Measurements from ENCODE around the gene FOXP1. TPM values are rescaled to one million over a fixed set of nuclear protein-coding genes. Genes with fewer than 3 reads are reported as not detected.

Gene FOXP1
- total and polyA plus RNA-seq, 2 of the 8 experiments (the other 6 are each of a cell fraction or from before 2014, with no cell fraction given), result 13.9 to 25.4 TPM

DNA sequence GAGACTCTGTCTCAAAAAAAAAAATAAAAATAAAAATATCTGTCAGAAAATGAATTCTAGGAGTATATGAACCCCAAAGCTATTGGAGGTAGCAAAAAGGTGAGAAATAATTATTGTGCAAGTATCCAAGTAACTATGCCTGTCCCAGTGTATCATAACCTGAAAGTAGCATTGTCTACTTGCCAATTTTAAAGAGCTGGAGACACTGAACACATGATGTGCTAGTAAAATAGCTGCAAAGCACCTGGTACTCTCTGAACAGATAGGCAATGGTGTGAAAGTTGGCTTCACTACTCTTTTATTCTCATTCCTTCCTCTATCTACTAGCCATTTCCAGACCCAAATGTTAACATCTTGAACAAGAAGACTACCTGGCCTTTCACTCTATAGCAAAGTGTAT, 208.9 kb downstream of the FOXP1 start:
- no peak overlapping the region for H3K14ac ChIP-seq (ENCODE audit: insufficient read length)
- no peak overlapping the region for H2AK5ac ChIP-seq (ENCODE audit: low read depth, low read length)
- no peaks in the 10 kb centered on the region for H3K36me3 ChIP-seq (ENCODE audit: control insufficient read depth in 2 of 4, insufficient read depth in 4 of 4, low read length in 3 of 4)
- no peak overlapping the region for H2AFZ ChIP-seq (ENCODE audit: low read length)
- CTCF ChIA-PET (ENCODE audit: partially characterized antibody), result interaction anchor here (0.7 to 2.2 kb wide), 3 partner anchors 10 to 139 kb away, joined by 3 to 10 read pairs (median 5); no protein-coding TSS in a partner anchor
- H2BK120ac ChIP-seq (replicated peaks; ENCODE audit: low read depth, low read length), result no peak overlapping the region
- no peaks in the 10 kb centered on the region for H3K27me3 ChIP-seq (replicated peaks in 1 of 4; ENCODE audit: control insufficient read depth in 3 of 4, extremely low read depth in 1 of 4, insufficient read depth in 3 of 4, low read length in 3 of 4)
- H3K4ac ChIP-seq (replicated peaks; ENCODE audit: insufficient read length, low read depth, low read length), result no peak overlapping the region
- H4K91ac ChIP-seq (replicated peaks; ENCODE audit: insufficient read length, low read length), result no peak overlapping the region
- no peak for FAIRE-seq
- no peak overlapping the region for H2BK5ac ChIP-seq (ENCODE audit: low read depth, low read length)
- no peak overlapping the region for H3K56ac ChIP-seq (replicated peaks; ENCODE audit: insufficient read length, low read depth, low read length)
- H2BK20ac ChIP-seq (ENCODE audit: low read length), result no peak overlapping the region
- no peak overlapping the region for H2BK12ac ChIP-seq (ENCODE audit: low read depth, low read length)
- H3K27ac ChIP-seq (ENCODE audit: low read depth, low read length), result no peak overlapping the region
- no peak overlapping the region for H4K8ac ChIP-seq (ENCODE audit: extremely low read depth, insufficient read depth, low read length)
- no peaks in the 10 kb centered on the region for H3K79me1 ChIP-seq (ENCODE audit: low read depth, low read length)
- peaks cover 2 to 6% (median 3%) of the 10 kb centered on the region in 4 experiments; a peak in 5 of 7 replicates for H3K4me1 ChIP-seq (replicated peaks in 1 of 4; ENCODE audit: control insufficient read depth in 3 of 4, insufficient read depth in 4 of 4, low read length in 3 of 4)
- H4K5ac ChIP-seq (ENCODE audit: insufficient read length, low read depth, low read length), result no peak overlapping the region
- no peaks in the 10 kb centered on the region for H3K9me3 ChIP-seq (ENCODE audit: insufficient read depth in 2 of 2, low read depth in 1 of 2, low read length in 1 of 2)
- no peak overlapping the region for H3K4me3 ChIP-seq (ENCODE audit: extremely low read depth in 1 of 4, insufficient read depth in 2 of 4, low read depth in 3 of 4, low read length in 4 of 4)
- H3K79me2 ChIP-seq (ENCODE audit: control insufficient read depth in 1 of 2, insufficient read depth in 2 of 2, low read length in 2 of 2), result no peaks in the 10 kb centered on the region
- H3K23me2 ChIP-seq (ENCODE audit: low read depth, low read length), result no peaks in the 10 kb centered on the region
- no peak overlapping the region for H3K9ac ChIP-seq (replicated peaks in 1 of 4; ENCODE audit: extremely low read depth in 1 of 4, low read depth in 3 of 4, low read length in 3 of 4)
- H4K20me1 ChIP-seq (replicated peaks in 1 of 2; ENCODE audit: control insufficient read depth in 1 of 2, insufficient read depth in 2 of 2, low read length in 2 of 2), result no peaks in the 10 kb centered on the region
- TF ChIP-seq CTBP2 (IDR thresholded peaks at IDR 0.05; ENCODE audit: borderline replicate concordance, insufficient read depth, insufficient read length, low read length), result no peak
- H3K23ac ChIP-seq (ENCODE audit: insufficient read length), result no peak overlapping the region
- H2BK15ac ChIP-seq (ENCODE audit: low read length), result no peak overlapping the region
- no peak for DNase-seq (ENCODE audit: low read depth in 1 of 2, low spot score in 2 of 2)
- POLR2A ChIA-PET (ENCODE audit: partially characterized antibody), result no interaction called here
- no peak overlapping the region for H3K18ac ChIP-seq (ENCODE audit: extremely low read depth, low read length)
- H3K4me2 ChIP-seq (ENCODE audit: insufficient read depth in 1 of 2, low read depth in 2 of 2, low read length in 2 of 2), result no peak overlapping the region

Data from H1 (cell line).